CD4-positive, alpha-beta T cell treated with Interleukin-1 beta for 1 hour (primary cell): ENCODE results near the gene ARL2BP.

Experiments used
- DNase-seq, 2 donors: peaks; one replicate each; pipeline ENCODE4 v3.0.0-alpha.2; 2020 to 2022

ARL2BP gene

DNA sequence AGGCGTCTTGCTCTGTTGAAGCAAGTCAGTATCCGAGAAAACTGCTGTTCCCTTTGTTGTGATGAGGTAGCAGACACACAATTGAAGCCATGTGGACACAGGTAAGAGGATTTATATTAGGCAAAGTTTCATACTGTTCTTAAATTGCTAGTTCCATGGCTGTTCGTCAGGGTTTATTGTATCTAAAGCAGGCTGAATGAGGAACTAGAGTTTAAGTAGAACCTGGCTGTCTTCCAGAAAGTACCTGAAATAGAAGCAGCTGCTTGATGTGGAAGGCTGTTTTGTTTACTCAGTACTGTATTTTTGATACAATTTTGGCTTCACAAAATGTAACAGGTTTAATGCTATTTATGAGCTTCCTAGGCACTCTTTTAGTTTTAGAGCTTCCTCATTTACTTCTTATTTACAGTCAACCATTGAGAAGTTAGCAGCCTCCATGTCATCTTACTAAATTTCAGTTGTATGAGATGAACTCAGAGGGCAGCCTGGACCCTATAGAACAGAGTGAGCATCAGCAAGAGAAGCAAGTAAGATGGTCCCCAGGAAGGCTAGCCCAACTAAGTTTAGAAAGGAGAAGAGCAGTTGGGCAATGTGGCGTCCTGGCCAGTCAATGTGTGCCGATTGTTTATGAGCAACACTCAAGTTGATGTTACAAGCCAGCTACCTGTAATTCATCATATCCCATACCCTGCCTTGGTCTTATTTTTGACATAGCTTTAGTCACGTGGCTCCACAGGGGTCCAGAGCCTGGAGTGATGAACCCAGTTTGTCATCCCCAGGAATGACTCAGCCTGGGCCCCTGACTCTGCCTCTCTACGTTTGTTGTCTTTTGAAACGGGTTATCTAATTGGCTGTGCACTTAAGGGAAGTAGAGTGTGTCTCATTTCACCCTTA is 9.7 kb upstream of the ARL2BP start:
- DNase-seq = peak in 1 of 2 donors; percentile 10

DNA sequence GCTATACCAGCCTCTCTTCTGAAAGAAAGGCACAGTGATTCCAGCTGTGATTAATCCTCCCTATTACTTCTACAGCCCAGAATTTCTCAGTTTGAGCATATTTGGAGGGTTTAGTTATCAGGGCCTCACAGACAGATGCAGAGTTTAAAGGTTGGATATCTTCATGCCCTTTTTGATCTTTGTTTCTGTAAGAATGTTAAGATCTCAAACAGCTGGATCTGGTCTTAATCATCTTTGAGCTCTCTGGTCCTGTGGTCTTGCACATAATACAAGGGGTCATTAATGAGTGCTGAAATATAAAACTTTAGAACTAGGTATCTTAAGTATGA is 9.1 kb upstream of the ARL2BP start:
- no peak for DNase-seq

DNA sequence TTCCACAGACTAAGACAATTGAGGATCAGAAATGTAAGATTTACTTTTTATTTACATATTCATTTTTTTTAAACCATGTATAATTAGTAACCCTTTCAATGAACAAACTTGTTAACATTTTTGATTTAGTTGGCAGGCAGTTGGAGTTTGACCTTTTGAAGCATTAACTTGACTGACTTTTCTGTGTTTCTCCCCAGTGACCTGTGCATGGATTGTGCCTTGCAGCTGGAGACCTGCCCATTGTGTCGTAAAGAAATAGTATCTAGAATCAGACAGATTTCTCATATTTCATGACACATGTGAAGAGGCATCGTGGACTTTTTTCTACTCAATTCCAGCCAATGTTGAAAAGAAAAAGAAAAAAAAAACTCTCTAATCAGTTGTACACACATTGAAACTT is 6.4 kb upstream of the ARL2BP start:
- no peak for DNase-seq

DNA sequence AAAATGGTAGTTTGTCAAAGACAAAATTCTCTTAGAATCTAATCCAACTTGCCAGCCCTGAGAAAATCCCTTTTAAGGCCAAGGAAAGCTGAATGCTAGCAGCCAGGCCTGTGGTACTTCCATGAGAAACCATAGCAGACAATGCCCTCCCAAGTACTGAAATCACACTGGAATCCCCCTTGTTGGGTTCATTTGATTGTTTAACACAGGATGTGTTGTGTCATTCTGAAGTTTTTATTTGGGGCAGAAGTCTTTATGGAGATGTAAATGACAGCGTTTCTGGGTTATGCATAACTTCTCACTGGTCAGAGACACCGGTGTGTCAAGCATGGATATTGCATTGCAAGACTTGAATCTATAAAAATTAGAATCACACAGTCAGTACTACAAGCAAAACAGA is 6.0 kb upstream of the ARL2BP start:
- no peak for DNase-seq

DNA sequence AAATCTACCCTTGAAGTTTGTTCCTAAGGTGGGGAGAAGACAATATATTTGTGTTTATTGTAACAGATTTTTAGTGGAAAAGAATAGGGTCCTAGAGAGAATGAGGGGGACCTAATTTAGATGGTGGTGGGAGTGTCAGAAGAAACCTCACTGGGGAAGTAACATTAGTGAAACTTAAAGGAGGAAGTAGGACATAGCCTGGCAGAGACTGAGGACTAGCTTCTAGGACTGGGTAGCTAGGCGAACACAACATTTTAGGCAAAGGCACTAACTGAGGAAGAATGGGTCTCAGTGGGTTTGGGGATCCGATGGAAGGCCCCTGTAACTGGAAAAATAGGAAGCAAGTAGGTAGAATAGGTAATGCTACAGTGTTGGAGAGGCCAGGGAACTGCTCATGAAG is 4.2 kb upstream of the ARL2BP start:
- no peak for DNase-seq

DNA sequence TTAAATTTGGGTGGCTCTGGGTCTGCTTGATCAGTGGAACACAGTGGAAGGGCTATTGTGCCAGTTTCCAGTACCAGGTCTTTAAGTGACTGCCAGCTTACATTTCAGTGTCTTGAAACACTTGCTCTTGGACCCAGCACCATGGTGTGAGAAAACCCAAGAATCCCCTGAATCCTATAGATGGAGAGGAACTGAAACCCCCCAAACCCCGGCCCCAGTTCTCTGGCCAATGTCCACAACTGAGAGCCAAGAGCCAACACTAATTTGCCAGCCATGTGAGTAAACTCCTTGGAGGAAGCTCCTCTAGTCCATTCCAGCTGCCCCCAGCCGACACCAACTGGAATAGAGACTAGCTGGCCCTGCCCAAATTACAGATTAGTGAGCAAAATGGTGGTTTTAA is 2.4 kb upstream of the ARL2BP start:
- no peak for DNase-seq

DNA sequence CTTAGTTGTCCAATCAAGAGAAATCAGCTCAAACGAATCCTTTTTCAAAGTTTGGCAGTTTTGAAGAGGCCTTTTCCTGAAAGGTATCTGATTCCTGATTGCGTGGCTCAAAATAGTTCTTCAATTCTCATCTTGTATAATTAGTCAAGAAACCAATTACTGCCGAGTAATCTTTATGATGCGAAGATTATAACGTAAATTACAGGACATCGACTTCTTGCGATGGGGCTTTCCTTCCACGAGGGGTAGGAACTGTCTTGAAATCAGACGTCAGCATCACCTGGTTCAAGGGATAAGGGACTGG is 644 bp upstream of the ARL2BP start:
- no peak for DNase-seq

DNA sequence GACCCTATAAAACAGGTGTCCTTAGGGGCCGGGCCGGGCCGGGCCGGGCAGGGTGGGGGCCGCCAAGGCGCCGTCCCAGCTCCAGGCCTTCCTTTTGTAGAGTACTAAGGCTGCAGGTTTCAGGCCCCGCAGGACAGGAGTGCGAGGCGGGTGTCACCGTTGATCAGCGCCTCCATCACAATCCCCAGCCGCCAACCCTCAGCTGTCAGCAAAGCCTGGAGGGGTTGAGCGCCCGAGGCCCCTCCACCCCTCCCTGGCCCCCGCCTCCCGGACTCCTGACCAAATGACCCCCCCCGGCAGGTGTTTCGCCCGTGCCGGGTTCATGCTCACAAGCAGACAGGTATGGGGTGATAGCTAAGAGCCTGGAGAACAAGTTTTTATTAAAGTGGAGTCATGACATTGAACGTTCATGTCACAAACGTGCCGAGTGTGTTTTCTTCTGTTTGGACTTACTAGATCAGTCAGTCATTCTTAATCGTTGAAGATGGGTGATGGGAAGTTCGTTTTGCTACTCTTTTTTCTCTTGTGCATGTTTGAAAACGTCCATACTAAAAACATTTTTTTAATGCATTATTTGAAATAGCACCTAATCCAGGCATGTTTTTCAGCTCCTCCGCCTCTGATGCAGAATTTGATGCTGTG is 534 bp downstream of the ARL2BP start:
- DNase-seq = peak in 1 of 2 donors; percentile 6

DNA sequence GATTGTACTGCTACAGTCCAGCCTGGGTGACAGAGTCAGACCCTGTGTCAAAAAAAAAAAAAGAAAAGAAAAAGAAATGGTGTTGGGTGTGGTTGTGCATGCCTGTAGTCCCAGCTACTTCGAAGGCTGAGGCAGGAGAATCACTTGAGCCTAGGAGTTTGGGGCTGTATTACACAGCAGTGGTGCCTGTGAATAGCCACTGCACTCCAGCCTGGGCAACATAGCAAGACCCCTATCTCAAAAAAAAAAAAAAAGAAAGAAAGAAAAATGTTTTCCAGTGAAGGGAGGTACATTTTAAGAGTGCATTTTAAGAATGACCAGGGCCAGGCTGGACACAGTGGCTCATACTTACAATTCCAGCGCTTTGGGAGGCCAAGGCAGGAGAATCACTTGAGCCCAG is 6.3 kb downstream of the ARL2BP start:
- DNase-seq = no peak

DNA sequence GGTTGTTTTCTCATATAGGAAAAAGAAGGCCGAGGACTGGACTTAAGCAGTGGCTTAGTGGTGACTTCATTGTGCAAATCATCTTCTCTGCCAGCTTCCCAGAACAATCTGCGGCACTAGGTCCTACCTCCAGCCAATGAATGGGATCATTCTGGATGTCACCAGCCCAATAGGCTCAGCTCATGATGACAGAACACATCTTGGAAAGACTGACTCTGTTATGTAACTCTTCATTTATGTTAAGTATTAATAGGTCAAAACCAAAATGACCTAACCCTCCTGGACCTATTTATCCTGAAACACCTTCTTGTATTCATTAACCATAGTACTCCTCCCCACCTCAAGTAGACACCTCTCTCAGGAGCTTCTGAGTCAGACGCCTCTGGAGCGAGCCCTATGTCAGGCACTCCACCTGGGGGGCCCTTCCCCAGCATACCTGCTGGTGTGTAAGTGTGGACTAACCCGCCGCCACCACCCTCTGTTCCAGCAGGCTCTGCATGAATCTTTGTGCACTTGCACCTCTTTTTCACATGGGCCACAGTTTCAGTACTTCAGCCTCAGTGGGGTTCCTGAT is 7.2 kb downstream of the ARL2BP start:
- no peak for DNase-seq

DNA sequence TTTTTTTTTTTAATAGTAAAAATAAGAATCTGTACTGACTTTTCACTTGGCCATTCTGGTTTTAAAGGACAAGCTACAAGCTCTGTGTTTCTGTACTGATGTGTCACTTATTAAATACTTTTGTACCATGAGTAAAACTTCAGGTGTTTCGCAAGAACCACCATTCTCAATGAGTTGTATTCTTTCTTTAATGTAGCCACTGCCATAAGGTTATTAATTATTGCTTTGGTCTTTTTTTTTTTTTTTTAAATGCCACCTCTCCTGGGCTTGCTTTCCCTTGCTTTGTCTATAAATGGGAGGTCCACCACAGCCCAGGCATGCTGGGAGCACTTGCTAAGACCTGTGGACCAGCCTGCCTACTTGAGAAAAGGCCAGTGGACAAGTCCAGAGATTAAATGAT is 8.4 kb downstream of the ARL2BP start:
- DNase-seq = no peak

DNA sequence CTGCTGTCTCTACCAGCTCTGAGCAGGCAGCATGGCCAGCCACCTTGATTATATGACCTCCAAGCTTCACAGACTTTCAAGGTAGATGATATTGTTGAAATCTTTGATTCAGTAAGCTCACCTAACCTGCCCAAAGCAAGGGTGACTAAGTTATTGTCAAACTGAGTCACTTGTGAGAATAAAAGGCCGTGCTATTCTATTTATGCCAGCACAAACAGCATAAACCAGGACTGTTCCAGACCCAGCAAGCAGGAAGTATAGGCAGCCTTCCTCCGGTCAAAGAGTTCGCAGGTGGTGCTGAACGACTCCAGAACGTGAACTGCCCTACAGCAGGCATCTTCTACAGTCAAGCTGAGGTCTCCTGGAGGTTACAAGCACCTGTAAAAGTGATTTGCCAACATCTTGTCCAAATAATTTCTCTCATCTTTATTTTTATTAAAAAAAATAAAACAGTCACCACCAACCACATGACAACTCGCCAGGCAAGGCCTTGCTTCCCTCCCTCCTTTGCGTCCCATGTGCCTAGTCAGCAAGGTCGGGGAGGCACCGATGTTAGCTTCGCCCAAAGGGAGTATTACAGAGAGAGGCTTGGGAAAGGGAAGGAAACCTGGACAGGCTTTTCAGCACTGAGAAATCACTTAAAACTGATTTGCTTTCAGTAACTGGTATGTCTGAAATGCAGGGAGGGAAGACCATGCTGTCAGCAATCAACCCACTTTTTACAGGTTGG is 10.8 kb downstream of the ARL2BP start:
- DNase-seq = no peak

DNA sequence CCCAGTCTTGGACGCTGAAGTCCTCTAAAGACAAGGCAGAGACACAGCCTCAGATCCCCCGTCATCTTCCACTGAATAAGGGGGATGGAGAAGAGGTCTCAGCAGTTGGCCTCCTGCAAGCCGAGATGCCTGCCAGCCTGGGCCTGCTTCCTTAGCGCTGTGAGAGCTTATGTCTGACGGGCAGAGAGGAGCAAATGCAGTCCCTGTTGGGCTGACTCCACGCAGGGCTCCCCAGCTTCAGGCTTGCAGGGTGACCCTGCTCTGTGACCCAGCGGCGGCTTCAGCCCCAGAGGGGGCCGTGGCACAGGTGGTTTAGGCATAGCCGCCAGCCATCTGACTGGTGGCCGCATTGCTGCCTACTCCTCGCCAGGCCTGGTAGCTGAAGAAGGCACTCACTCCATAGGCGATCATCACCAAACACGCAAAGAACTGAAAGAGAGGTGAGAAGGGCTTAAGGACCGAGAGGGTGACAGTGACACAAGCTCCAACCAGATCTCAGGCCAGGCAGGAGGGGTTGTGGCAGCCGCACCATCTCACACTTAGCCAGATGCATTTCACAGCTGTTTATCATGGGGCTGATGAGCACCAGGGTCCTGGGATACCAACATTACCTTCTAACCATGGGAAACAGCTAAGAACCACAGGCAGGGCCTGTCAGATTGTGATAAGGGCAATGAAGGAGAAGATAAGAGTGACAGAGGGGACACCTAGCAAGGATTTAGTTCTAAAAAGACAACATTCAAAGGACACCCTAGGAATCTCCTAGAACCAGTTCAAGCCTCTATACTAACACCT is 11.7 kb downstream of the ARL2BP start:
- no peak for DNase-seq

DNA sequence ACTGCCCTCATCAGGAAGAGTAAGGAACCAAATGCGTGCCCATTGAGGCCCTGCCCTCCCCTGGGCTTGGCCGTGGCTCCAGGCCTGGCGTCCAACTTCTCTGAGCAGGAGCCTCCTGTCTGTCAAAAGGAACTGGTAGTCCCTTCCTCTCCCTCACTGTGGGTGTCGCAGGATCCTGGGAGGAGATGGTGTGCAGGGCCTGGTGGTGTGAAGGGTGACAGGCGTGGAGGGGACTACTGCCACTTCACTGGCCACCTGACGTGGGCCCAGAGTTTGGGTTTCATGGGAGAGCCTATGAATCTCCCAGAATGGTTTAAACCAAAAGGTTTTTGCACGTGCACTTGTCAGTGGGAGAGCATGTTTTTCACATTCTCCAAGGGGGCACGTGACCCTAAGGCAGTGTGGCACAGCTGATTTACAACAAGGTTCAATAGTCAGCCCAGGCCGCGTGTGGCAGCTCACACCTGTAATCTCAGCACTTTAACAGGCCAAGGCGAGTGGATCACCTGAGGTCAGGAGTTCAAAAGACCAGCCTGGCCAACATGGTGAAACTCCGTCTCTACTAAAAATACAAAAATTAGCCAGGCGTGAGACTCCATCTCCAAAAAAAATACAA is 12.5 kb downstream of the ARL2BP start:
- DNase-seq = no peak

DNA sequence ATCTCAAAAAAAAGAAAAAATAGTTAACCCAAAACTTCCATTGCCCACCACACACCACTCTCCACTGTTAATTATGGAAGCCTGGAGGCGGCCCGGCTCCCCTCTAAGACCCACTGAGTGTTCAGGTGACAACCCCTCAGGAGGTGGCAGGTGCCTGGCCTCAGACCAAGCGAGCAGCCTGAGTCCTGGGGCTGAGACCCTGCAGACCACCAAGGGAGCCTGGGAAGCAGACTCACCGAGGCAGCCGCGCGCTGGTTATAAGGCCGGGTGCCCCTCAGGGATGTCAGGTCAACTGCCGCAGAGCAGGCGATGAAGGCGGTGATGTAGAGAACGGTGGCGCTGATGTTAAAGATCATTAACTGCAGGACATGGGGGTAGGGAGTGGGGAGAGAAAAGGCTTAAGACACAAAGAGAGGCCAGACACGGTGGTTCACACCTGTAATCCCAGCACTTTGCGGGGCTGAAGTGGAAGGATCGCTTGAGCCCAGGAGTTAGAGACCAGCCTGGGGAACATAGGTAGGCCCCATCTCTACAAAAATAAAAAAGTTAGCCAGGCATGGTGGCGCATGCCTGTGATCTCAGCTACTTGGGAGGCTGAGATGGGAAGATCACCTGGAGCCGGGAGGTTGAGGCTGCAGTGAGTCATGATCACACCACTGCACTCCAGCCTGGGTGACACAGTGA is 13.3 kb downstream of the ARL2BP start:
- DNase-seq = no peak

DNA sequence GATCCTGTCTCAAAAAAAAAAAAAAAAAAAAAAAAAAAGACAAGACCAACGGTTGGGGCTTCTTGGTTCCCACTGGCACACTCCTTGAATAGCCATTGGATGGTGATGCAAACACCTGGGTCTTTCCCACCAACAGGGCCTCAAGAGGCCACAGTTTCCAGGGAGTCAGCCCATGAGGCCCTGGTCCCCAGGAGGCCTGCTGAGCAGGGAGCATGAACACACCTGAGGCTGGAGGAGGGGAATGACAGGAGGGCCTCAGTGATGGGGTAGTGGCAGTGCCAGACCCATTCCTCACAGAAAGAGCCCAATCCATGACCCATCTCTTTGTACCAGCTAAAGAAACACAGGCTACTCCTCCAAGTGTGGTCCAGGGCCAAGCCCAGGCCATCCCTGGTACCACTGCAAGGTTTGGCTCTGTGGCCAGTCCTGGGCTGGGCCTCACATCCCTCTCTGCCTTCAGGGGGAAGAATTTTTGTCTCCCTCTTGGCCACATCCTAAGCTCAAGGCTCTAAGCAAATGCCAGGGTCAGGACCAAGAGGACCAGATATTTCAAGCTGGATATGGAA is 13.9 kb downstream of the ARL2BP start:
- DNase-seq = no peak

DNA sequence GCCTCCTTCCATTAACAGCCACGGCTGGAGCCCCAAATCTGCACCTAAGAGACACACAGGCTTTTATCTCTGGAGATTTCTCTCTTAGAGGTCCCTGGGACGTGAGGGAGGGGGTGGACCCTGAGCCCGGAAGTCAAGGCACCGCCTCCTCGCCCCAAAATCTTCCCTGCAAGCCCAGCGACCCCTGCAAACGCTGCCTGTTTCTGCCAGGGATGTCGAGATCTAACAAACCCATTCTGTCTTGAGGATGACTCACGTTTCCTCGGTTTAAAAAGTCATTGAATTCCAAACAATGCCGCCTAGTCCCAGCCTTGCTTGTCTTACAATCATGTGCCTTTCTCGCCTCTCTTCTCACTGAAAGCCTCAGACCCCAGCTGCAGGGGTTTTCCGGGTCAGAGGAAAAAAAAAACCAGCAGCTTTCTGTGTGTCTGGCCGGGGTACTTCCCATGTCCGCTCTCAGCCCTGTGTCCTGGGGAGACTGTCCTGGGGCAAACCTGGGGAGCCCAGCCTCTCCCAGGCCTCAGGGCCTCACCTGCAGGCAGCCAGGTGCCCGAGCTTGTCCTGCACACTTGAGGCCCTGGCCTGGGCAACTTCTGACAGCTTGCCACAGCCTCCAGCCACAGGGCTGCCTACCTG is 15.4 kb downstream of the ARL2BP start:
- peak in 1 of 2 donors; percentile 14 for DNase-seq

DNA sequence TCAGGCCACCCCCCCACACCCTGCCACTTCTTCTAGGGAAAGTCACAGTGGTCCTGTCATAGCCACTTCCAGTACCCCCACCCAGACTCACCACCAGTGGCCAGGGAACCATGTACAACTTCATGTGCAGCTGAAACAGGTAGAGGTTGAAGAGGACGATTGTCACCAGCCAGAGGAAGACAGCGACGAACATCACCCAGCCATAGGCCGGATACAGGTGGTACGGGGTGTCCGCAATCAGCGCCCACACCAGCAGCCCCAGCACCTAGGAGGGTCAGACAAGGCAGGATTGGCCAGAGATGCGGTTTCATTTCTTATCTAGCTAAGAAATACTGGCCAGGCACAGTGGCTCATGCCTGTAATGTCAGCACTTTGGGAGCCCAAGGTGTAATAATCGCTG is 16.7 kb downstream of the ARL2BP start:
- no peak for DNase-seq

DNA sequence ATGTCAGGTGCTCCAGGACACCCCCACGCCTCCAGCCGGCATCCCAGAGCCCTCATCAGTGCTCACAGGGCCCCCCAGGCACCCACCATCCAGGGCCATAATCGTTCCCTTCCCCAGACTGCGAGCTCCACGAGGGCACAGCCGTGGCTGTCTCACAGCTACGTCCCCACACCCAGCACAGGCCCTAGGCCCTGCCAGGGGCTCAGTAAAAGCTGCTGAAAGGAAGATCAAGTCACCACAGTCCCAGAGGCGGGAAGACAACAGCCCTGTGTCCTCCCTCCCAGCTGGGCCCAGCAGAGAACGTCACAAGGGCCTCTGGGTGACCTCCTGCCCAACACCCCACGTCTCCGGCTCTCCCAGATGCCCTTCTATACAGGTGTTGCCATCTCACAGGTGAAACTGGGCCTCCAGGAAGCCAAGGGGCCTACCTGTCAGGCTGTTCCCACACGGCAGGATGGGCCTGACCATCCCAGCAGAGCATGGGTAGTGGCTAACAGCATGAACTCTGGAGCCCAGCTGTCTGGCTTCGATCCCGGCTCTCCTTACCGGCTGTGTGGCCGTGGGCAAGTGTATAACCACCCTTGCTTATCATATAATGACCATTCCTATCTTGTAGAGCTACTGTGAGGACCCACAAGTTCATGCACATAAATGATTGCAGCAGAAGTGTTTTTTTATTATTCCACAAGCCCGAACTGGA is 17.9 kb downstream of the ARL2BP start:
- DNase-seq = no peak
